SU-DHL-6 (cell line): ENCODE measurements around the gene CCDC122.

Experiments
- H2AFZ ChIP-seq: fragments of 200-600 bp; sonication (generic); 2 replicates; pipeline ENCODE4 v1.6.1; 2014; ENCODE audit warnings: low read depth, mild to moderate bottlenecking, moderate library complexity, mixed read lengths, antibody characterized with exemption, low read length; ENCODE audit not compliant: severe bottlenecking
- H3F3A ChIP-seq: fragments of 200-600 bp; shearing (Covaris generic); 2 replicates; pipeline ENCODE4 v1.6.0; 2016; ENCODE audit warnings: antibody characterized with exemption, mild to moderate bottlenecking; ENCODE audit not compliant: insufficient read depth
- H3K27ac ChIP-seq: fragments of 200-600 bp; sonication (generic); 2 replicates; pipeline ENCODE4 v1.5.1; 2016; ENCODE audit warnings: low read depth, mild to moderate bottlenecking, low read length, moderate library complexity, mixed read lengths
- H3K27me3 ChIP-seq: fragments of 200-600 bp; sonication (generic), shearing (Covaris generic); 2 replicates; pipeline ENCODE4 v1.6.0; 2014; ENCODE audit warnings: mild to moderate bottlenecking, low read length
- H3K36me3 ChIP-seq: fragments of 200-600 bp; sonication (generic); 2 replicates; pipeline ENCODE4 v1.6.1; 2014; ENCODE audit warnings: mild to moderate bottlenecking, low read length, mixed read lengths
- H3K4me2 ChIP-seq: fragments of 300-600, 200-600 bp; shearing (Covaris generic), sonication (generic); 2 replicates; pipeline ENCODE4 v1.6.0; 2014; ENCODE audit warnings: low read length, low read depth, mild to moderate bottlenecking; ENCODE audit not compliant: poor library complexity, severe bottlenecking
- H3K4me3 ChIP-seq: fragments of 200-600 bp; sonication (generic); 2 replicates; pipeline ENCODE4 v1.5.1; 2014; ENCODE audit warnings: antibody characterized with exemption, low read length, mild to moderate bottlenecking, mixed read lengths; ENCODE audit not compliant: insufficient read depth, poor library complexity, severe bottlenecking
- H3K79me2 ChIP-seq: fragments of 200-600 bp; sonication (generic); 2 replicates; pipeline ENCODE4 v1.6.1; 2014; ENCODE audit warnings: mild to moderate bottlenecking, low read length, moderate library complexity; ENCODE audit not compliant: insufficient read depth
- H3K9ac ChIP-seq: fragments of 200-600 bp; sonication (generic); 2 replicates; pipeline ENCODE4 v1.7.0; 2014; ENCODE audit warnings: mild to moderate bottlenecking, low read length
- H3K9me2 ChIP-seq: fragments of 200-600 bp; sonication (generic); replicated peaks from 2 replicates; pipeline ENCODE4 v1.6.1; 2014; ENCODE audit warnings: low read length; ENCODE audit not compliant: insufficient read depth
- H3K9me3 ChIP-seq: fragments of 200-600 bp; sonication (generic); 2 replicates; pipeline ENCODE4 v1.6.1; 2014; ENCODE audit warnings: low read length, mixed read lengths; ENCODE audit not compliant: insufficient read depth
- H4K20me1 ChIP-seq: fragments of 200-600 bp; sonication (generic); 2 replicates; pipeline ENCODE4 v1.6.1; 2014; ENCODE audit warnings: low read depth, mild to moderate bottlenecking, antibody characterized with exemption, low read length, moderate library complexity, mixed read lengths
- CTCF ChIP-seq: fragments of 200-600 bp; sonication (generic); IDR thresholded peaks from one replicate; pipeline ENCODE4 v1.5.1; 2017; ENCODE audit warnings: antibody characterized with exemption, mild to moderate bottlenecking, low read length, moderate library complexity; ENCODE audit not compliant: insufficient read depth, poor library complexity, severe bottlenecking
- EZH2phosphoT487 ChIP-seq: fragments of 200-600 bp; sonication (generic), shearing (Covaris generic); conservative IDR thresholded peaks from 2 replicates; pipeline ENCODE4 v1.6.1; 2018; ENCODE audit warnings: mild to moderate bottlenecking, antibody characterized with exemption, low read length, moderate library complexity, mixed read lengths

Gene CCDC122

GRCh38 chr13:43911278-43911677, 31.7 kb upstream of the CCDC122 start:
- Histone ChIP-seq H3K27me3 (no peaks in the 10 kb centered on the region), H3K9ac (no peak overlapping the region), H4K20me1 (no peaks in the 10 kb centered on the region), H2AFZ (no peak overlapping the region), H3K9me3 (no peaks in the 10 kb centered on the region), H3K4me2 (no peak overlapping the region), H3K9me2 (no peaks in the 10 kb centered on the region), H3K36me3 (no peaks in the 10 kb centered on the region), H3F3A (no peaks in the 10 kb centered on the region), H3K79me2 (no peaks in the 10 kb centered on the region), H3K27ac (no peak overlapping the region), H3K4me3 (no peak overlapping the region)
- TF ChIP-seq EZH2phosphoT487 (no peak), CTCF (no peak)

- H3K36me3 ChIP-seq, result no peaks in the 10 kb centered on the region
- H3K4me3 ChIP-seq, result no peak overlapping the region
- no peaks in the 10 kb centered on the region for H3K9me3 ChIP-seq
- no peaks in the 10 kb centered on the region for H3K79me2 ChIP-seq
- no peaks in the 10 kb centered on the region for H3K27me3 ChIP-seq
- H3K4me2 ChIP-seq, result no peak overlapping the region
- no peaks in the 10 kb centered on the region for H4K20me1 ChIP-seq
- no peaks in the 10 kb centered on the region for H3F3A ChIP-seq
- no peak overlapping the region for H3K27ac ChIP-seq
- H3K9ac ChIP-seq, result no peak overlapping the region
- TF ChIP-seq CTCF (no peak), EZH2phosphoT487 (no peak)
- H2AFZ ChIP-seq, result no peak overlapping the region
- no peaks in the 10 kb centered on the region for H3K9me2 ChIP-seq
Measured at GRCh38 chr13:43910856-43911255, 31.3 kb upstream of the CCDC122 start.

- no peak overlapping the region for H3K4me2 ChIP-seq
- H3K79me2 ChIP-seq, result no peaks in the 10 kb centered on the region
- no peaks in the 10 kb centered on the region for H3K9me3 ChIP-seq
- no peak overlapping the region for H2AFZ ChIP-seq
- H4K20me1 ChIP-seq, result no peaks in the 10 kb centered on the region
- no peak overlapping the region for H3K4me3 ChIP-seq
- H3K27me3 ChIP-seq, result no peaks in the 10 kb centered on the region
- no peaks in the 10 kb centered on the region for H3K36me3 ChIP-seq
- no peak for TF ChIP-seq EZH2phosphoT487
- peak; percentile 35 for TF ChIP-seq CTCF
- no peaks in the 10 kb centered on the region for H3K9me2 ChIP-seq
- no peak overlapping the region for H3K9ac ChIP-seq
- no peaks in the 10 kb centered on the region for H3F3A ChIP-seq
- H3K27ac ChIP-seq, result no peak overlapping the region
Measured at GRCh38 chr13:43908156-43909126, 28.9 kb upstream of the CCDC122 start.
